HL-60 (cell line): Measurements from ENCODE around the gene C11orf91.

Experiments
- DNase-seq, 2 experiments: peaks; one replicate each; pipeline ENCODE4 v3.0.0-alpha.2; 2010 to 2020; ENCODE audit warnings: low read depth in 1 of 2, low spot score in 1 of 2
- H3K27ac ChIP-seq: fragments of 250-450 bp; sonication (Bioruptor Pico); replicated peaks from 2 replicates; pipeline ENCODE4 v1.5.1; 2020; ENCODE audit warnings: mild to moderate bottlenecking, moderate library complexity
- H3K27me3 ChIP-seq: fragments of 250-450 bp; sonication (Bioruptor Pico); 2 replicates; pipeline ENCODE4 v1.5.1; 2021; ENCODE audit warnings: mild to moderate bottlenecking, moderate library complexity; ENCODE audit not compliant: insufficient read depth, poor library complexity, severe bottlenecking
- H3K4me3 ChIP-seq: replicated peaks from 2 replicates; pipeline ENCODE4 v1.5.1; 2011; ENCODE audit warnings: mild to moderate bottlenecking, control low read depth, low read length; ENCODE audit not compliant: insufficient read depth
- CTCF ChIP-seq: IDR thresholded peaks from one replicate; pipeline ENCODE4 v1.5.1; 2011; ENCODE audit warnings: low read length, control low read depth, inconsistent platforms; ENCODE audit not compliant: insufficient read depth
- GABPA ChIP-seq: IDR thresholded peaks from 2 replicates; pipeline ENCODE4 v1.6.1; 2012; ENCODE audit warnings: low read depth
- POLR2AphosphoS5 ChIP-seq: IDR thresholded peaks from 2 replicates; pipeline ENCODE4 v1.6.1; 2012; ENCODE audit warnings: low read depth
- REST ChIP-seq: IDR thresholded peaks from 2 replicates; pipeline ENCODE4 v1.6.1; 2012; ENCODE audit warnings: low read depth; ENCODE audit not compliant: insufficient replicate concordance
- SPI1 ChIP-seq: IDR thresholded peaks from 2 replicates; pipeline ENCODE4 v1.6.1; 2012; ENCODE audit warnings: low read depth, mild to moderate bottlenecking, borderline replicate concordance

C11orf91 gene

GRCh38 chr11:33667819-33668467, 32.7 kb downstream of the C11orf91 start:
- no peak overlapping the region for H3K27ac ChIP-seq
- no peak for DNase-seq
- H3K4me3 ChIP-seq, result no peak overlapping the region
- TF ChIP-seq POLR2AphosphoS5 (no peak), CTCF (no peak), GABPA (no peak), REST (no peak)
- H3K27me3 ChIP-seq, result no peaks in the 10 kb centered on the region

- TF ChIP-seq REST, result no peak
- no peak for TF ChIP-seq SPI1
- no peak for TF ChIP-seq GABPA
- TF ChIP-seq POLR2AphosphoS5, result no peak
- TF ChIP-seq CTCF, result no peak
- DNase-seq, result no peak
Measured at GRCh38 chr11:33665350-33666106, 35.1 kb downstream of the C11orf91 start.

GRCh38 chr11:33664827-33665226, 35.8 kb downstream of the C11orf91 start:
- H3K4me3 ChIP-seq, result no peak overlapping the region
- H3K27ac ChIP-seq, result no peak overlapping the region
- DNase-seq, result no peak
- TF ChIP-seq CTCF (no peak), REST (no peak), SPI1 (no peak), POLR2AphosphoS5 (no peak)
- H3K27me3 ChIP-seq, result peaks cover 4% of the 10 kb centered on the region

More at GRCh38 chr11:33665350-33666106, 35.1 kb downstream of the C11orf91 start:
- H3K4me3 ChIP-seq, result no peak overlapping the region
- H3K27ac ChIP-seq, result no peak overlapping the region
- peaks cover 4% of the 10 kb centered on the region for H3K27me3 ChIP-seq
